HG03159 (cell line): ENCODE measurements around the gene SMAD7.

Source experiments
- ATAC-seq: cut with Tn5 transposase; IDR thresholded peaks from one replicate; pipeline ENCODE4 v1.9.1; 2021; ENCODE audit warnings: mild to moderate bottlenecking, moderate library complexity; ENCODE audit not compliant: unreplicated experiment

SMAD7 gene

GRCh38 chr18:48987821-48988220, 37.1 kb upstream of the SMAD7 start:
- no peak for ATAC-seq

- ATAC-seq = no peak
These were observed 36.3 kb upstream of the SMAD7 start for GRCh38 chr18:48986851-48987761.

- no peak for ATAC-seq
These were observed 34.4 kb upstream of the SMAD7 start for GRCh38 chr18:48985161-48985560.

GRCh38 chr18:48983793-48984437, 33.1 kb upstream of the SMAD7 start:
- ATAC-seq = no peak

- no peak for ATAC-seq
These were observed 31.5 kb upstream of the SMAD7 start for GRCh38 chr18:48982266-48982665.

GRCh38 chr18:48979944-48980890, 29.5 kb upstream of the SMAD7 start:
- ATAC-seq = no peak

GRCh38 chr18:48977914-48978313, 27.1 kb upstream of the SMAD7 start:
- no peak for ATAC-seq

GRCh38 chr18:48975817-48976649, 25.3 kb upstream of the SMAD7 start:
- ATAC-seq = peak; percentile 57

- ATAC-seq = no peak
These were observed 24.5 kb upstream of the SMAD7 start for GRCh38 chr18:48975120-48975816.

GRCh38 chr18:48974304-48975119, 23.7 kb upstream of the SMAD7 start:
- ATAC-seq = no peak

GRCh38 chr18:48973731-48974130, 23.0 kb upstream of the SMAD7 start:
- no peak for ATAC-seq

GRCh38 chr18:48968412-48969215, 17.8 kb upstream of the SMAD7 start:
- ATAC-seq = no peak

- no peak for ATAC-seq
These were observed 16.8 kb upstream of the SMAD7 start for GRCh38 chr18:48967545-48967944.

GRCh38 chr18:48966523-48966922, 15.8 kb upstream of the SMAD7 start:
- no peak for ATAC-seq

GRCh38 chr18:48963586-48964470, 13.1 kb upstream of the SMAD7 start:
- no peak for ATAC-seq

- no peak for ATAC-seq
These were observed 12.3 kb upstream of the SMAD7 start for GRCh38 chr18:48962994-48963561.
